ENCODE results near the gene MYL4.
"Not testable (repeated sequence)": the region's sequence is repeated elsewhere in the genome, so short reads cannot be mapped to it uniquely, and the experiment has no call there.

Gene MYL4

DNA sequence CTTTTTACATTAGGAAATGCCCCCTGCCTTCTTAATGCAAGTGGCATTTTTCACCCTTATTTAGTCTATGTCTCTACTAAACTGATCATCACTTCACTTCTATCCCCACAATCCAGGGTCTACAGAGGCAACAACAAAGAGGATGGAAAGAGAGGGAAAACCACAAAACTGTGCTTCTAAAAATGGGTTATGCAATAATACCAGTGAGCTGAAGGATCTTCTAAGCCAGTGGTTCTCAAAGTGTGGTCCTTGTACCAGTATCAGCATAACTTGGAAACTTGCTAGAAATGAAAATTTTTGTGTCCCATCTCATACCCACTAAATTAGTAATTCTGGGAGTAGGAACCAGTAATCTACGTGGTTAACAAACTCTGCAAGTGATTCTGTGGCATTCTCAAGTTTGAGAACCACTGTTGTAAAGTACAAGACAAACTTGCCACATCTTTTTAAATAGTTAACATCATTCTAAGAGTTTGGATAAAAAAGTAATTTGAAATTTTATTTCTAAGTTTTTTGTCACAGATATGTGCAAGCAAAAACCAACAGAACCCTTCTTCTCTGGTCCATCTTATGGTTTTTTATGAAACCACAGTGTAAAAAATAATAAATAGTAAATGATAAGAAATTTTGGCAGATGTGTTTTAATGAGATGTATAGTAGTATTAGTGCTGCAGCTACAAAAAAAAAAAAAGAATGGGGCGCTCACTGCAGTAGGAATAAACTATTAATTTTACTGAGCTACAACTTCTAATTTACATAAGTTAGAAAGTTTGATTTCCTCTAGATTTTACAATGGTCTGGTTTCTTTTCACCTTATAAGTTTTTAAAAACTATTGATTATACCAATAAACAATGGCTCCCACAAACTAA, 36.2 kb upstream of the MYL4 start:
- TF ChIP-seq CTCF (conservative IDR thresholded peaks at IDR 0.05; ENCODE audit: control insufficient read depth, insufficient read depth, low read depth, low read length), result no peak
- H3K4me3 ChIP-seq (ENCODE audit: control insufficient read depth, low read depth, low read length), result no peak overlapping the region
- DNase-seq (ENCODE audit: low read depth), result no peak

GRCh38 chr17:47174823-47175222, 34.3 kb upstream of the MYL4 start:
- not testable (repeated sequence) for H3K4me3 ChIP-seq (ENCODE audit: control insufficient read depth, low read depth, low read length); DNase-seq (ENCODE audit: low read depth)

- no peak for TF ChIP-seq CTCF (conservative IDR thresholded peaks at IDR 0.05; ENCODE audit: control insufficient read depth, insufficient read depth, low read depth, low read length)
- no peak overlapping the region for H3K4me3 ChIP-seq (ENCODE audit: control insufficient read depth, low read depth, low read length)
- no peak for DNase-seq (ENCODE audit: low read depth)
Observed at GRCh38 chr17:47176389-47176826, 32.7 kb upstream of the MYL4 start.

- TF ChIP-seq CTCF (conservative IDR thresholded peaks at IDR 0.05; ENCODE audit: control insufficient read depth, insufficient read depth, low read depth, low read length), result no peak
- H3K4me3 ChIP-seq (ENCODE audit: control insufficient read depth, low read depth, low read length), result no peak overlapping the region
- DNase-seq (ENCODE audit: low read depth), result no peak
Observed at GRCh38 chr17:47177261-47177660, 31.9 kb upstream of the MYL4 start.

- DNase-seq (ENCODE audit: low read depth), result no peak
- no peak for TF ChIP-seq CTCF (conservative IDR thresholded peaks at IDR 0.05; ENCODE audit: control insufficient read depth, insufficient read depth, low read depth, low read length)
- H3K4me3 ChIP-seq (ENCODE audit: control insufficient read depth, low read depth, low read length), result no peak overlapping the region
Observed at GRCh38 chr17:47179141-47179540, 30.0 kb upstream of the MYL4 start.

GRCh38 chr17:47180337-47180736, 28.8 kb upstream of the MYL4 start:
- TF ChIP-seq CTCF (conservative IDR thresholded peaks at IDR 0.05; ENCODE audit: control insufficient read depth, insufficient read depth, low read depth, low read length), result no peak
- no peak for DNase-seq (ENCODE audit: low read depth)
- no peak overlapping the region for H3K4me3 ChIP-seq (ENCODE audit: control insufficient read depth, low read depth, low read length)

DNA sequence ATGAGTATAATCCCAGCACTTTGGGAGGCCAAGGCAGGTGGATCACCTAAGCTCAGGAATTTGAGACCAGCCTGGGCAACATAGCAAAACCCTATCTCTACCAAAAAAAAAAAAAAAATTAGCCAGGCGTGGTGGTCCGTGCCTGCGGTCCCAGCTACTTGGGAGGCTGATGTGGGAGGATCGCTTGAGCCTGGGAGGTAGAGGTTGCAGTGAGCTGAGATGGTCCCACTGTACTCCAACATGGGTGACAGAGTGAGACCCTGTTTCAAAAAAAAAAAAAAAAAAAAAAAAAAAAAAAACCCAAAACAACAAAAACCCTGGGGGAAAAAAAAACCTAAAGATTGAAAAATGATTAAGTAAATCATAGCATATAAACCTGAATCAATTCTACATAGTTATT, 28.2 kb upstream of the MYL4 start:
- H3K4me3 ChIP-seq (ENCODE audit: control insufficient read depth, low read depth, low read length); DNase-seq (ENCODE audit: low read depth): not testable (repeated sequence)

DNA sequence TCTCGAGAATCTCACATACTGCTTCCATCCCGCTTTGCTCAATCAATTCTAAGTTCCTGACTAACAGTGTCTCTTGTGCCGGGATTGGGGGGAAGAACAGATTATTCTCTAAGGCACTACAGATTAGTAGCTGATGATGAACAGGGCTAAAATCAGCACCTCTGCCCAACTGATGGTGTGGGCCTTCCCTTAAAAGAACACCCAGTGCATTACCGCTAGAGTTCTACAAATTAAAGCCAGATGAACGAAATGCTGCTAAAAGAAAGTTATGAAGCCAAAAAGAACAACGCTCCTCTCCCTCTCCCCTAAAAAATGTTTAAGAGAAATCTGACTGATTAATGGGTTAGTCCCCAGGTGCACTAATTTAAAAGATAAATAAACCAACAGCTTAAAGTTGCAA, 24.5 kb upstream of the MYL4 start:
- peak; percentile 67 for DNase-seq (ENCODE audit: low read depth)
- TF ChIP-seq CTCF (conservative IDR thresholded peaks at IDR 0.05; ENCODE audit: control insufficient read depth, insufficient read depth, low read depth, low read length), result no peak
- peak overlapping the region; percentile 16 for H3K4me3 ChIP-seq (ENCODE audit: control insufficient read depth, low read depth, low read length)
